WI38 (cell line): ENCODE data around the gene PYGB.

ENCODE experiments used
- H3K4me3 ChIP-seq: 2 replicates; pipeline ENCODE4 v1.5.1; 2011; ENCODE audit warnings: low read depth, mild to moderate bottlenecking, control low read depth, low read length
- CTCF ChIP-seq: IDR thresholded peaks from 2 replicates; pipeline ENCODE4 v1.5.1; 2012; ENCODE audit warnings: low read depth, mild to moderate bottlenecking, control low read depth, low read length

PYGB gene

GRCh38 chr20:25249198-25249931 lies 1.5 kb downstream of the PYGB start:
- peak overlapping the region; percentile 73 for H3K4me3 ChIP-seq
- no peak for TF ChIP-seq CTCF

- H3K4me3 ChIP-seq, result no peak overlapping the region
- no peak for TF ChIP-seq CTCF
Measured at GRCh38 chr20:25250508-25250907, 2.6 kb downstream of the PYGB start.

GRCh38 chr20:25251019-25251418 lies 3.1 kb downstream of the PYGB start:
- TF ChIP-seq CTCF, result no peak
- H3K4me3 ChIP-seq, result no peak overlapping the region

GRCh38 chr20:25251558-25251957 lies 3.7 kb downstream of the PYGB start:
- H3K4me3 ChIP-seq, result no peak overlapping the region
- no peak for TF ChIP-seq CTCF

GRCh38 chr20:25252230-25252651 lies 4.4 kb downstream of the PYGB start:
- no peak overlapping the region for H3K4me3 ChIP-seq
- no peak for TF ChIP-seq CTCF

GRCh38 chr20:25252686-25253421 lies 5.0 kb downstream of the PYGB start:
- H3K4me3 ChIP-seq, result no peak overlapping the region
- no peak for TF ChIP-seq CTCF

- no peak for TF ChIP-seq CTCF
- H3K4me3 ChIP-seq, result no peak overlapping the region
Measured at GRCh38 chr20:25253606-25254275, 5.9 kb downstream of the PYGB start.
